Measurements from ENCODE around the gene LYZL6.

DNA sequence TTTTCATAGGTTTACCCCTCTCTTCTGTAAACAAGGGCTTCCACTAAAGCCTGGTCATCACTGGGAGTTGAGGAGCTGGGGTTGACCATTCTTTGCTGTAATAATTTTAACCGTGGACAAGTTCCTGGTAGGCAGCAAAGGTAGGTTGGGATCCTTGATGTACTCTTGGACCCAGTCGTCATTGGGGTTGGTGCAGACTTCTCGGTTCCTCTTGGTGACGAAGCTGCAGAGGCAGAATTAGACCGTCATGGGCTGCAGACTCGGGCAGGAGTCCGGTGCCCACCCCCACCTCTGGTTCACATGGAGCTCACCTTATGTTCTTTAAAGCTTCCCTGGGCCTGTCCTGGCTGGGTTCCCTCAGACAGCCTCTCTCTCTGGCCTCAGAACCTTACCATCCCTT, 34.0 kb upstream of the LYZL6 start:
- TF ChIP-seq POLR2A (IDR thresholded peaks at IDR 0.05; ENCODE audit: extremely low read depth, insufficient read length), result no peak
- TF ChIP-seq, protein P1, sequence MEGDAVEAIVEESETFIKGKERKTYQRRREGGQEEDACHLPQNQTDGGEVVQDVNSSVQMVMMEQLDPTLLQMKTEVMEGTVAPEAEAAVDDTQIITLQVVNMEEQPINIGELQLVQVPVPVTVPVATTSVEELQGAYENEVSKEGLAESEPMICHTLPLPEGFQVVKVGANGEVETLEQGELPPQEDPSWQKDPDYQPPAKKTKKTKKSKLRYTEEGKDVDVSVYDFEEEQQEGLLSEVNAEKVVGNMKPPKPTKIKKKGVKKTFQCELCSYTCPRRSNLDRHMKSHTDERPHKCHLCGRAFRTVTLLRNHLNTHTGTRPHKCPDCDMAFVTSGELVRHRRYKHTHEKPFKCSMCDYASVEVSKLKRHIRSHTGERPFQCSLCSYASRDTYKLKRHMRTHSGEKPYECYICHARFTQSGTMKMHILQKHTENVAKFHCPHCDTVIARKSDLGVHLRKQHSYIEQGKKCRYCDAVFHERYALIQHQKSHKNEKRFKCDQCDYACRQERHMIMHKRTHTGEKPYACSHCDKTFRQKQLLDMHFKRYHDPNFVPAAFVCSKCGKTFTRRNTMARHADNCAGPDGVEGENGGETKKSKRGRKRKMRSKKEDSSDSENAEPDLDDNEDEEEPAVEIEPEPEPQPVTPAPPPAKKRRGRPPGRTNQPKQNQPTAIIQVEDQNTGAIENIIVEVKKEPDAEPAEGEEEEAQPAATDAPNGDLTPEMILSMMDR (IDR thresholded peaks at IDR 0.05; ENCODE audit: low read depth, low read length), result no peak
- TF ChIP-seq MYC (IDR thresholded peaks at IDR 0.05; ENCODE audit: low read depth, low read length), result no peak
- TF ChIP-seq, protein P2, sequence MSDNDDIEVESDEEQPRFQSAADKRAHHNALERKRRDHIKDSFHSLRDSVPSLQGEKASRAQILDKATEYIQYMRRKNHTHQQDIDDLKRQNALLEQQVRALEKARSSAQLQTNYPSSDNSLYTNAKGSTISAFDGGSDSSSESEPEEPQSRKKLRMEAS (IDR thresholded peaks at IDR 0.05; ENCODE audit: low read depth, low read length), result no peak
